Activated CD8-positive, alpha-beta memory T cell treated with anti-CD3 and anti-CD28 coated beads, Interleukin-2, amount 50 U/mL, for 48 hours (primary cell): Measurements from ENCODE around the gene PPP1R14C.
"Not testable (repeated sequence)": the region's sequence is repeated elsewhere in the genome, so short reads cannot be mapped to it uniquely, and the experiment has no call there.

Experiments used
- DNase-seq: peaks from one replicate; pipeline ENCODE4 v3.0.0-alpha.2; 2020

The PPP1R14C gene

DNA sequence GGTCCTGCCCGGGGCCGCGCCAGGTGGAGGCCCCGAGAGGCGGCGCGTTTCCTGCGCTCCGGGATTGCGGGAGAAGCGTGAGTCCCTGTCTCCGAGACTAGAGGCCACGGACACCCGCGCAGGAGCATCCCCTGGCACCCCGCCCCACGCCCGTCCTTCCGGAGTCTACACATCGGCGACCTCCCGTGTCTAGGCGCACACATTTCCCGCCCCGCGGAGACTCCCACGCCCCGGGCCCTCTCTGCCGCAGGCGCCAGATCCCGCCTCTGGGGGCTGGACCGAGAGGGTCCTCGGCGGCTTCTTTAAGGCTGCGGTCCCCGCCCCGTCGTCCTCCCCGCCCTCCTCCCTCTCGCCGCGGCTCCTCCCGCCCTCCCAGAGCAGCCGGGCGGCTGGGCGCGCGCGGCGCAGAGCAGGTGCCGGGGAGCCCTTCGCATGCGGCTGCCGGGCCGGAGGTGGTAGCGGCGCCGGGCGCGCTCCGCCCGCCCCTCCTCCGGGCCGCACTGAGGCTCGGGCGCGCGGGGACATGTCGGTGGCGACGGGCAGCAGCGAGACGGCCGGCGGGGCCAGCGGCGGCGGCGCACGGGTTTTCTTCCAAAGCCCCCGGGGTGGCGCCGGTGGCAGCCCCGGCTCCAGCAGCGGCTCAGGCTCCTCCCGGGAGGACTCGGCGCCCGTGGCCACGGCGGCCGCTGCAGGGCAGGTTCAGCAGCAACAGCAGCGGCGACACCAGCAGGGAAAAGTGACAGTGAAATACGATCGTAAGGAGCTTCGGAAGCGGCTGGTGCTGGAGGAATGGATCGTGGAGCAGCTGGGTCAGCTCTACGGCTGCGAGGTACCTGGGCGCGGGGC lies at the start of gene PPP1R14C:
TSS of gene PPP1R14C (plus strand) at position 375 of the 846 bp plus-strand sequence. CDS start at position 524, 149 bp downstream.
- DNase-seq, result peak; percentile 58

DNA sequence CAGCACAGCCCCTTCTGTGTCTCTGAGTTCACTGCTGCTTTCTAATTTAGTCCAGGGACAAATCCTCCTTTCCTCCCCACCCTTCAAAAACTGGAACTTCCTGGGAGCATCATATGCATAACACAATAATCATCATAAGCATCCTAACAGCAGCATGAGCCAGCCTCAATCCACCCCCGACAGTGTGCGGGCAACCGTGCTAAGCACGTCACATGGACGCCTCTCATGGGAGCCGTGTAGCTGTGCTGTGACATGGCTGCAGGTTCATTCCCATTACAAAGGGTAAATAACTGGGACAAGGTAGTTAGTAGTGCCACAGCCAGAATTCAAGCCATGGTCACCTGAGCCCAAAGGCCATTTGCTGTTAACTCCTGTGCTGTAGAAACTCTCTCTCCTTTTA lies 49.4 kb upstream of the PPP1R14C start:
- no peak for DNase-seq

DNA sequence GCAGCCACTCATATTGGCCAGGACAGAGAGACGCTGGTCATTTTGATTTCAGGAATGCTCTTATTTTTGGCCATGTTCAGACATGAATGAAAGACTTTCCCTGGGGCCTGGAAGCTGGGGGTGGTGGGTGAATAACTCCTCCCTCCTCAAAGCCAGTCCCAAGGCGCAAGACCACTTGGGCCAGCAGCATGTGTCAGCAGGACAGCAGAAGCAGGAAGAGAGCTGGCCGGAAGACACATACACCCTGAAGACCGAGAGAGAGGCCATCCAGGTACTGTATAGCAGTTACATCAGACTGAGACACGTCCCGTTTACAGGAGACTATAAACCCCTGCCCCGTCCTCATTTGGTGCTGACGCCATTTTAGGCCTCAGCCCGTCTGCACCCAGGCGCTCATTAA lies 44.7 kb upstream of the PPP1R14C start:
- no peak for DNase-seq

DNA sequence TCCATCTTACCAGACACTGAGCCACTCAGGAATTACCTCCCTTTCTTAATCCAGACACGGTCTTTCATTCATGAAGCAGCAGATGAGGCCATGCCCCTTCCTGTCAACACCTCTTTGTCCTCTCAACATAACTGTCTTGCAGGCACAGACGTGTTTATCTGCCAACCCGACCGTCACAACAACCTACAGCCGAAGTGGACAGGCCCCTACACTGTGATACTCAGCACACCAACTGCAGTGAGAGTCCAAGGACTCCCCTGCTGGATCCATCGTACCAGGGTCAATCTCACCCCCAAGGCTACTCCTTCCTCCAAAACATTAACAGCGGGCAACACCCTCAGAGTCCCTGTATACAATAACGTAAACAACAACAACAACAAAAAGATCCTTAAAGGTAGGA lies 43.3 kb upstream of the PPP1R14C start:
- no peak for DNase-seq

DNA sequence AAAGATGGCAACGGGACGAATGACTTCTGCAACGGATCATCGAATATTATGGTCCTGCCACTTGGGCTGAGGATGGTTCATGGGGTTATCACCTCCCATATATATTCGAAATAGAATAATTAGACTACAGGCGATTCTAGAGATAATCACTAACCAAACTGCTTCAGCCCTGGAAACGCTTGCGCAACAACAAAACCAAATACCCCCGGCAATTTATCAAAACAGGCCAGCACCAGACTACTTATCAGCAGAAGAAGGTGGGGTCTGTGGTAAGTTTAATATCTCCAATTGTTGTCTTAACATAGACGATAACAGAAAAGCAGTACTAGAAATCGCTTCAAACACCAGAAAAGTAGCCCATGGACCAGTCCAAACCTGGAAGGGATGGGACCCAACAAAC lies 42.9 kb upstream of the PPP1R14C start:
- DNase-seq, result no peak

DNA sequence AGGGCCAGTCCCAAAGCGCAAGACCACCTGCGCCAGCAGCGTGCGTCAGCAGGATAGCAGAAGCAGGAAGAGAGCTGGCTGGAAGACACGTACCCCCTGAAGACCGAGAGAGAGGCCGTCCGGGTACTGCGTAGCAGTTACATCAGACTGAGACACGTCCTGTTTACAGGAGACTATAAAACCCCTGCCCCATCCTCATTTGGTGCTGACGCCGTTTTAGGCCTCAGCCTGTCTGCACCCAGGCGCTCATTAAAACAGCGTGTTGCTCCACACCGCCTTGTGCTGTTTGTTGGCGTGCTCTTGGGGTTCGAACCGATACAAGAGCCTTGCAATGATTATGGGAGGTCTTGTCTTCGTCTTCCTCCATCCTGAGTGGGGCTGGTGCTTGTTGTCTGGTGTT lies 42.1 kb upstream of the PPP1R14C start:
- no peak for DNase-seq

DNA sequence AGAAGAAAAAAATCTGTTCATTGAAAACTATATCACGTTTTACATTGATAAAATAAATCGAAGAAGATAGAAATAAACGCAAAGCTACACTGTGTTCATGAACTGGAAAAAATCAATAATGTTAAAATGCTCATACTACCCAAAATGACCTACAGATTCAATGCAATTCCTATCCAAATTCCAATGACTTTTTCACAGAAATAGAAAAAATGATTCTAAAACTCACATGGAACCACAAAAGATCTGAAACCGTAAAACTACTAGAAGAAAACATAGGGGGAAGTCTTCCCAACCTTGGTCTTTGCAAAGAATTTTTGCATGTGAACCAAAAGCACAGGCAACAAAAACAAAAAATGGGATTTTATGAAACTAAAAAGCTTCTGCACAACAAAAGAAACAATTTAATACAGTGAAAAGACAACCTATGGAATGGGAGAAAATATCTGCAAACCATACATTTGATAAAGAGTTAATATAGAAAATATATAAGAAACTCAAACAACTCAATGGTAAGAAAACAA lies 40.0 kb upstream of the PPP1R14C start:
- DNase-seq, result no peak

DNA sequence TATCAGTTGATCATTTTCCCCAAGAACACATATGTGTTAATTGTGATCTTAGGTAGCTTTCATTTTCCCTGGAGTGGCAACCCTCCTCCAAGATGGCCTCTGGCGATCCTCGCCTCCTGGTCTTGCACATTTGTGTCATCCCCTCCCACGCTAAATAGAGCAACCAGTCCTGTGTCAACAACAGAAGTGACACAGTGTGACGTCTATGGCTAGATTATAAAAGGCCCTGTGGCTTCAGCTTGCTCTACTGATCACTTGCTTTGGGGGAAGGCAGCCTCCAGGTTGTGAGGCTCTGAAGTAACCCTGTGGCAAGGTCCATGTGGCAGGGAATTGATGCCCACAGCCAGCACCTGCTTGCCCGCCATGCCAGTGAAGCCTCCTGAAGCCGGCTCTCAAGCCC lies 30.6 kb upstream of the PPP1R14C start:
- DNase-seq, result no peak

DNA sequence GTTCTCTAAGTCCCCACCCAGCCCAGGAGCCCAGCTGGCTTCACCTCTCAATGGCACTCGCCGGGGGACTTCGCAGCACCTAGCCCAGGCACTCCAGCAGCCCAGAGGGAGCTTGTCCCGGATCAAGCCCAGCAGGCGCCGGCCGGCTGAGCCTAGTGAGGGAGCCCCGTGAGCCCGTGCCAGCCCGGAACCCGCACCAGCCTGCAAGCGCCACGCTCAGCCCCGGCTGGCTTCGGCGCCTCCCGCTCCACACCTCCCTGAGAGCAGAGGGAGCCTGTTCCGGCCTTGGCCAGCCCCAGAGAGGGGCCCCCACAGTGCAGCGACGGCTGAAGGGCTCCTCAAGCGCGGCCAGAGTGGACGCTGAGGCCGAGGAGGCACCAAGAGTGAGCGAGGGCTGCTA lies 27.1 kb upstream of the PPP1R14C start:
- no peak for DNase-seq

- no peak for DNase-seq
Observed at GRCh38 chr6:150116200-150116800, 26.5 kb upstream of the PPP1R14C start.

DNA sequence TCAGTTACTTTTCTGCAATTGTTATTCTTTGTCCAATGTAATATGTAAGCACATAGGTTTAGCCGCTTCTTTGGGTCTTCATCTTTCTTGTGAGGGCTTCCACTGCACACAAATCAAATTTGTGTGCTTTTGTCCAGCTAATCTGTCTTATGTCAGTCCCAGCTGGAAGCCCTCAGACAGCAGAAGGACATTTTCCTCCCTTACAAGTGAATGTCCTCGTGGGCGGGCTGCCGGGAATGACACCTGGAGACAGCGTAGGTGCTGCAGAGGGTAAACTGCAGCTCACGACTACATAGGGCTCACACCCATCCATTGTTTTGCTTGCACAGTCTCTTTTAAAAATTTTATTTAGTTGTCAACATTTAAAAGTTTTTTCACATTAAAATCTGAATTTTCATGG lies 24.6 kb upstream of the PPP1R14C start:
- no peak for DNase-seq

DNA sequence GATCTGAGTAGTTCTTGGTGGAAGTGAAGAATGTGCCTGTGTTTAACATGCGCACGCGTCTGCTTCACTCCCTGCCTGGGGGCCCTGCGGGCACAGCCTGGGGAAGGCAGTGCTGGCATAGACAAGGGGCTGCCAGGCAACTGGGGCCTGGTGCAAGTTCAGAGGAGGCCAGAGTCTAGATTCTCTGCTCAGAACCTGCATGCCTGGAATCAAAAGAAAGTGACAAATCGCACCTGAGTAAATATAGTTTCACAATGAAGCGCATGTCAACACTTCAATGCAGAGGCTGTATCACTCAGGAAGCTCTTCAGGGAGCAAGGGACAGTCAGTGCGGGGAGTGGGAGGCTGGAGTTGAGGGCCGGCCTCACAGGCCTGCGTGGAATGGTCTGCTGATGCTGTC lies 24.2 kb upstream of the PPP1R14C start:
- no peak for DNase-seq

DNA sequence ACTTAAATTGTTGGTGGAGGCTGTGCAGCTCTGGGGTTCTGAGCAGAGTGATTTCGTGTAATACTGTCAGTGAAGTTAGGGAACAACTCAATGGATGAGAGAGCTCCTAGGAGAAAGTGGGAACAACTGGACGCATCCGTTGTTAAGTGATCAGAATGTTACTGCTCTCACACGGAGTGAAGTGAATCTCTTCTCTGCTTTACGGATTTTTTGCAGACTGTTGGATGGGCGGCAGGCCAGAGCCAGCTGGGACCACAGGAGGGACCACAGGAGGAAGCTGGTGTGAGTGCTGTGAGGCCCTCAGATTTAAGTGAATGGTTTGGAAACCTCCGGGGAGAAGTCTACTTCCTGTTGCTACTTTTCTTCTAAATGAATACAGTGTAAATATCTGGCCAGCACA lies 23.7 kb upstream of the PPP1R14C start:
- no peak for DNase-seq

GRCh38 chr6:150123645-150124044 lies 19.2 kb upstream of the PPP1R14C start:
- no peak for DNase-seq

GRCh38 chr6:150124235-150124634 lies 18.6 kb upstream of the PPP1R14C start:
- no peak for DNase-seq

- DNase-seq, result no peak
Observed at GRCh38 chr6:150126641-150127291, 16.1 kb upstream of the PPP1R14C start.

DNA sequence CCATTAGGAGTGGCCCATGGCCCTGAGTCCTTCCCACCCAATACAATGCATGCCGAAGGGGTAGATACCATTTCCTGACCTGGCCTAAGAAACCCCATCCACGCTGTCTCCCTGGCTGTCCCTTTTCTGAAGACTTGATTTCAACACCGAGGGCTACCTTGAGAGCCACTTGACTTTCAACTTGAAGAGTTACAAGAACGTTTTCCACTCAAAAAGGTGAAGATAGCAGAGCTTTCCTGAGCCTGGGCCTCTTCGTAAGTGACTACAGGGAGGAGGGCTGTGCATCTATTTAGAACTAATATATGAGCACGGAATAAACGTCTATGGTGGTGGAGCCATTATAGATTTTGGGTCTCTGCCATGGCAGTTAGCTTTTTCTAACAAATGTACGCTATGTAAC lies 14.4 kb upstream of the PPP1R14C start:
- DNase-seq, result no peak

- no peak for DNase-seq
Observed at GRCh38 chr6:150129616-150130505, 13.0 kb upstream of the PPP1R14C start.

DNA sequence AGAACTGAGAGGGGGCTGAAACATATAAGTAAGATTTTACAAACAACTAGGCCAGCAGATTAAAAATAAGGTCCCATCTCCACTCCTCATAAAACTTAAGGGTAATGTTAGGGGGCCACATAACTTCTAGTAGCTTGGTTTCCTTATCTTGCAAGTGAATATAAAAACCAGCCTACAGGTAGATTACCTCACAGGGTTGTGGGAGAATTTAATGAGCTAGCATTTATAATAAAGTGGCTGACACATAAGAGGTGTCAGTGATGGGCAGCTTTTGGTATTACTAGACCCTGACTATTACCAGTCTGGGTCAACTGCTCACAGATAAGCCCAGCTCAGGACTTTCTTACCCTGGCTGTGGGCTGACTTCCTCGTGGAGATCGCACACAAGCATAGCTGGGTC lies 9.2 kb upstream of the PPP1R14C start:
- no peak for DNase-seq

DNA sequence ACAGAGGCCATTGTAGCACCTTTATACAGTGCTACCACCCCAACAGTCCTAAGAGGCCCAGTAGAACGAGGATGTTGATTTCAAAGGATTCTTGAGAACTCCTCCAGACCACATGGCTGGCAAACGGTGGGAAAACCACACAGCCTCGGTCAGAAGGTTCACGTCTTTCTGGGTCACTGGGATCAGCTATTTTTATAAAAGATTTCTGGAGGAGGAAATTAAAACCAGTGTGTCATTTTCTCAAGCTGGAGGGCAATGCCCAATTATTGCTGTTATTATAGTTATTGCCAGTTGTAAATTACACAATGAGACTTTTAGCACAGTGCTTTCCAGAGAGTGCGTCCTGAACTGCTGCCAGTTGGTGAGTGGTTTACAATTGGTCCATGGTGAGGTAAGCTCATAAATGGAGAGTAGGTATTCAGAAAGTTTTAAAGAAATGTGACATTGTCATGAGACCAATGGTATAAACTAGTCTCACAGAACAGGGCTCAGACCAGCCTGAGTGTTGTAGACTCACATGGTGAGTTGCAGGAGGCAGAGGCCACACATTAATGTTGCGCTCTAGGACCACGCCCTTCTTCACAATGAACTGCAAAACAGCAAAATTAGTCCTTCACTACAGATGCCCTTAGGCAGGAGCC lies 8.4 kb upstream of the PPP1R14C start:
- no peak for DNase-seq

DNA sequence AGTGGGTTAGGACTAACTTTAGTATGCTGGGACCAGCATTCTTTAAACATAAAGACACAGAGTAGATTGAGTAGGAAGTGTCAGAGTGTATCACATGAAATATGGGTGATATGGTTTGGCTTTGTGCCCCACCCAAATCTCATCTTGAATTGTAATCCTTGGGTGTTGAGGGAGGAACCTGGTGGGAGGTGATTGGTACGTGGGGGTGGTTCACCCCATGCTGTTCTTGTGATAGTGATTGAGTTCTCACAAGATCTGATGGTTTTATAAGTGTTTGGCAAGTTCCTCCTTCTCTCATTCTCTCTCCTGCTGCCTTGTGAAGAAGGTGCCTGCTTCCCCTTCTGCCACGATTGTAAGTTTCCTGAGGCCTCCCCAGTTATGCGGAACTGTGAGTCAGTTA lies 5.1 kb upstream of the PPP1R14C start:
- not testable (repeated sequence) for DNase-seq

- DNase-seq, result no peak
Observed at GRCh38 chr6:150138638-150139037, 4.2 kb upstream of the PPP1R14C start.
